ENCODE measurements around the gene CXCR5. TPM values are rescaled to one million over a fixed set of nuclear protein-coding genes. Genes with fewer than 3 reads are reported as not detected.

Gene CXCR5
- total RNA-seq, 1 donor from 2014 or later = 0.09 TPM

DNA sequence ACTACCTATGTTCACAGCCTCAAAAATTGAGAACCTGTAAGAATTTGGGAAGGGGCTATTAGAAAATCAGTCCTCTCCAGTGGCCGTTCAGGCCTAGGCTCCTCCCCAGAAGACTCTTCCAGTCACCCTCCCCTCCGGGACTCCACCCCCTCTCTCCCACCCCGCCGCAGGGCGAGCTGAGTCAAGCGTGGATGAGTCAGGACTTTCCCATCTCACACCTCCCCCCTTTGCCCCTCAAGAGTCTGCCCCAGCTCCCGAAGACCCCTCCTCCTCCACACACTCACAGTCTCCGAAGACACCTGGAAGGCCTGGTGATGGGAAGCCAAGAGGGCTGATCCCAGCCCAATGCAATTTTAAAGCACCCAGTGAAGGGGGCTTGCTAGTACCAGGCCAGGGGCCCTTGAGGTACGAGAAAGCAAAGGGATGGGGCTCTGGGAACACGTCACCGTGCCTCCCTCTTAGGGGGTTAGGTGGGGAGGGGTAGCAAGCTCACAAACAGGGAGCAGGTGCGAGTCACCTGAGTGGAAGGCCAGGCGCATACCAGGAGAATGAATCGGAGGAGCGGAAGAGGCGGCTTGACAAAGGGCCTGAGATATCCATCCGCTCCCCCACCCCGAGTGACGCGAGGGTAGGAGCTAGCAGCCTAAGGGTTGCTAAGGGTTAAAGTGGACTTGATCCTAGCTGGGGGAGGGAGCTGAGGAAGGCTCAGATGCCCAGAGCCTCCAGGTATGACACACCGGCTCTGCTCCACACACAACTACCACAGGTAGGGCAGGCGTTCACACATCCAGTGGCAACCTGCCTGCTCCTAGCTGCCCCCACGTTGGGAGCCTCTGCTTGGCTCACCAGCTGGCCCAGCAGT lies 28.4 kb downstream of the CXCR5 start:
- peak; percentile 55 to 71 for ATAC-seq
- H3K4me1 ChIP-seq = peaks cover 98% of the 10 kb centered on the region
- H3K27ac ChIP-seq = peak overlapping the region; percentile 90
- TF ChIP-seq, protein P1, sequence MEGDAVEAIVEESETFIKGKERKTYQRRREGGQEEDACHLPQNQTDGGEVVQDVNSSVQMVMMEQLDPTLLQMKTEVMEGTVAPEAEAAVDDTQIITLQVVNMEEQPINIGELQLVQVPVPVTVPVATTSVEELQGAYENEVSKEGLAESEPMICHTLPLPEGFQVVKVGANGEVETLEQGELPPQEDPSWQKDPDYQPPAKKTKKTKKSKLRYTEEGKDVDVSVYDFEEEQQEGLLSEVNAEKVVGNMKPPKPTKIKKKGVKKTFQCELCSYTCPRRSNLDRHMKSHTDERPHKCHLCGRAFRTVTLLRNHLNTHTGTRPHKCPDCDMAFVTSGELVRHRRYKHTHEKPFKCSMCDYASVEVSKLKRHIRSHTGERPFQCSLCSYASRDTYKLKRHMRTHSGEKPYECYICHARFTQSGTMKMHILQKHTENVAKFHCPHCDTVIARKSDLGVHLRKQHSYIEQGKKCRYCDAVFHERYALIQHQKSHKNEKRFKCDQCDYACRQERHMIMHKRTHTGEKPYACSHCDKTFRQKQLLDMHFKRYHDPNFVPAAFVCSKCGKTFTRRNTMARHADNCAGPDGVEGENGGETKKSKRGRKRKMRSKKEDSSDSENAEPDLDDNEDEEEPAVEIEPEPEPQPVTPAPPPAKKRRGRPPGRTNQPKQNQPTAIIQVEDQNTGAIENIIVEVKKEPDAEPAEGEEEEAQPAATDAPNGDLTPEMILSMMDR (IDR thresholded peaks at IDR 0.05) = no peak
- intact Hi-C loops (cut with DNase I) = no loop called here
- no peak for DNase-seq
- H3K4me3 ChIP-seq = peak overlapping the region; percentile 53
- no peaks in the 10 kb centered on the region for H3K27me3 ChIP-seq (ENCODE audit: low read depth)
- H3K9me3 ChIP-seq = no peaks in the 10 kb centered on the region
- H3K36me3 ChIP-seq = peaks cover 12% of the 10 kb centered on the region

DNA sequence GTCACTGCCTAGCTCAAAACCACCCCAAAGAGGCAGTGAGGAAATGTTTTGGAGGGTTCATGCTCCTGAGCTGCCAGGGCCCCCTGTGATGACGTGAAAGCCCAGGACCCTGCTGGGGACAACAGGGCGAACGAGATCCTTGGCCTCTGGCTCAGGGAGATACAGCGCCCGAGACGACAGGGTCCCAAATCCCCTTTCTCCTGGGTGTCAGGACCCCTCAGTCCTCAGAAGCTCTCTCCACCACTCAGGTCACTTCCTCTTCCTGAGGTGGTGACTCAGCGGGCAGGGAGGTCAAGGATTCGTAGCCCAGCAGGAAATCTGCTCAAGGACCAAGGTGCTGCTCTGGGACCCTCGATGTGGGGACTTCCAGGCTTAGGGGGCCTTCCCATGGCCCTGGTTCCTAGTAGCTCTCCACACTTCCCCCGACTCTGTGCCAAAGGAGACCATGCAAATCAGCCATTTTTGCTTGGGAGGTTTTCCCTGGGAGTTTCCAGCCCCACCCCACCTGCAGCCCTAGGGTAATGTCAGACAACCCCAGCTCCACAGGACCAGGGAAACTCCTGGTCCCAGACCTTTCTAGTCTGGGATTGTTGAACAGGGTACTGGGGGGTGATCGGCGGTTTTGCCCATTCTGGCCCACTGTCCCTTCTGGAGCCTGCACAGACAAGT lies 29.2 kb downstream of the CXCR5 start:
- Histone ChIP-seq H3K4me3 (peak overlapping the region; percentile 53), H3K9me3 (no peaks in the 10 kb centered on the region), H3K27me3 (ENCODE audit: low read depth) (no peaks in the 10 kb centered on the region), H3K4me1 (peaks cover 98% of the 10 kb centered on the region), H3K36me3 (peaks cover 5% of the 10 kb centered on the region), H3K27ac (peak overlapping the region; percentile 90)
- peak in 1 of 2 donors; percentile 38 for ATAC-seq
- no peak for DNase-seq
- TF ChIP-seq, protein P1 (IDR thresholded peaks at IDR 0.05) = no peak
- intact Hi-C loops (cut with DNase I) = no loop called here

DNA sequence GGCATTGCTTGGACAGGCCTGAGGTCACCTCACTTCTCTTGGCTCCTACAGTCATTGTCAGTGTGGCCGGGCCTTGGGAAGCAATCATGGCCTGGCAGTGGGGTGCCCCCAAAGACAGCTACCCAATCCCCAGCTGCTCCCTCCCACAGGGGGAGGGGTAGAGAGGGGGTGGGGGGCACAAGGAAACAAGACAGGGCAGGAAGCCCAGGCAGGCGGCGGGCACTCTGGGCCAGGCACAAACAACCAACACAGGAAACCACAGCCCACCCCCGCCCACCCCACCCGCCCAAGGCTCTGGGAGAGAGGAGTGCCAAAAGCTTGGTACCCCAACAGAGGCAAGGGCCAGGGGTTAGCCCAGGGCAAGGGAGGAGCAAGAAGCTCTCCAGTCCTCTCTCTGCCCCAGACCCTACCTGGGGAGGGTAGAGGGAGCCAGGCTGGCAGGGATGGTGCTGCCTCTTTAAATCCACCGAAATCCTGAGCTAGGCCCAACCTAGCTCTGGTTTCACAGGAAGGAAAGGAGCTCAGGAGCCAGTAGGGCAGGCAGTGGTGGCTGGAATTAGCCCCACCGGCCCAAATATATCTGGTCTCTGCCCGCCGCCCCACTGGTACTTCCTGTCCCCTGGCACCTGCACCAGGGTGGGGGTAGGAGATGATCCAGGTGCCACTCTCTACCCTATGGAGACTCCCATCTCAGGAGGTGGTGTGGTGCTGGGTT lies 29.9 kb downstream of the CXCR5 start:
- TF ChIP-seq, protein P1 (IDR thresholded peaks at IDR 0.05) = no peak
- H3K36me3 ChIP-seq = no peaks in the 10 kb centered on the region
- peaks cover 100% of the 10 kb centered on the region for H3K4me1 ChIP-seq
- H3K9me3 ChIP-seq = no peaks in the 10 kb centered on the region
- intact Hi-C loops (cut with DNase I) = no loop called here
- DNase-seq (peak; percentile 52), ATAC-seq (no peak)
- H3K4me3 ChIP-seq = peak overlapping the region; percentile 24
- H3K27ac ChIP-seq = peak overlapping the region; percentile 90
- H3K27me3 ChIP-seq (ENCODE audit: low read depth) = no peaks in the 10 kb centered on the region

DNA sequence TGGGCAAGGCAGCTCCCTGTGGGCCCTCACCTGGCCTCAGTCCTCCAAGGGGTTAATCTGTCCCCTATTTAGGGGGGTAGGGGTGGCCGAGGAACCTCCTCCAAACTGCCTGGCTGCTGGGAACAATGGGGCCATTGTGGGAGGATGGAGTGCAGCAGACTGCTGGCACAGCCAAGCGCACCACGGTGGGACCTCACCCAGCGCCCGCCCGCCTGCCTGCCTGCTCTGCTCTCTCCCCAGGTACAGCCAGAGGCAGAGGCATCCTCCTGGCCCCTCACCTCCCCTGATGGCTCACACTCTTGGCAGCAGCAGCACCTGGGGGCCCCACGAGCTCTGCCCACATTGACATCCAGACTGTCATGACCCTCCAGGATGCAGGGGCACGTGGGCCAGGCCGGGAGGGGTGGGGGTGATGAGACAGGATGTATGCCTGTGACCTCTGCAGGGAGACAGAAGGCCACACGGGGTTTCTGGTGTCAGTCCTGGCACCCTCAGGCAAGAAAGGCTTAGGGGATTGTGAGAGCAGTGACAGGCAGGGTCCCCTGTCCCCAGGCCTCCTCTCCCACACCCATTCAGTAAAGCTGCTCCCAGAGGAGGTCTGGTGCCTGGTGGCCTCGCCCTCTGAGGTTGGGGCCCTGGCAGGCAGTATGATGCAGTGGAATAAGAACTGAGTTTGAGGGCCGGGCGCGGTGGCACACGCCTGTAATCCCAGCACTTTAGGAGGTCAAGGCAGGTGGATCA lies 30.7 kb downstream of the CXCR5 start:
- ATAC-seq (no peak), DNase-seq (no peak)
- Histone ChIP-seq H3K4me1 (peaks cover 99% of the 10 kb centered on the region), H3K4me3 (peak overlapping the region; percentile 24), H3K27ac (peak overlapping the region; percentile 90), H3K9me3 (no peaks in the 10 kb centered on the region), H3K27me3 (ENCODE audit: low read depth) (no peaks in the 10 kb centered on the region), H3K36me3 (no peaks in the 10 kb centered on the region)
- TF ChIP-seq, protein P1 (IDR thresholded peaks at IDR 0.05) = no peak
- intact Hi-C loops (cut with DNase I) = no loop called here

DNA sequence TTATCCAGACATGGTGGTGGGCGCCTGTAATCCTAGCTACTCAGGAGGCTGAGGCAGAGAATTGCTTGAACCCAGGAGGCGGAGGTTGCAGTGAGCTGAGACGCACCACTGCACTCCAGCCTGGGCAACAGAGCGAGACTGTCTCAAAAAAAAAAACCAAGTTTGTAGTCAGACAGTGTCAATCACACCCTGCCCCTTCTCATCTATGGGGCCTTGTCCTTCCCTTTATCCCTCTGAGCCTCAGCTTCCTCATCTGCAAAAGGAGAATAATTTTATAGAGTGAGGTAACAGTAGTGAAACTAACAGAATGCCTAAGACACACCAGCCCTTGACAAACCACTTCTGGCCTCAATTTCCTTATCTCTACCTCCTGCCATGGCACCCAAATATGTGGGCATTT lies 31.3 kb downstream of the CXCR5 start:
- Histone ChIP-seq H3K27ac (peak overlapping the region; percentile 90), H3K27me3 (ENCODE audit: low read depth) (no peaks in the 10 kb centered on the region), H3K36me3 (no peaks in the 10 kb centered on the region), H3K4me1 (peaks cover 99% of the 10 kb centered on the region), H3K4me3 (no peak overlapping the region), H3K9me3 (no peaks in the 10 kb centered on the region)
- intact Hi-C loops (cut with DNase I) = no loop called here
- ATAC-seq = no peak
- TF ChIP-seq, protein P1 (IDR thresholded peaks at IDR 0.05) = no peak
- DNase-seq = no peak
